ENCODE data around the gene PCP2.

The PCP2 gene

DNA sequence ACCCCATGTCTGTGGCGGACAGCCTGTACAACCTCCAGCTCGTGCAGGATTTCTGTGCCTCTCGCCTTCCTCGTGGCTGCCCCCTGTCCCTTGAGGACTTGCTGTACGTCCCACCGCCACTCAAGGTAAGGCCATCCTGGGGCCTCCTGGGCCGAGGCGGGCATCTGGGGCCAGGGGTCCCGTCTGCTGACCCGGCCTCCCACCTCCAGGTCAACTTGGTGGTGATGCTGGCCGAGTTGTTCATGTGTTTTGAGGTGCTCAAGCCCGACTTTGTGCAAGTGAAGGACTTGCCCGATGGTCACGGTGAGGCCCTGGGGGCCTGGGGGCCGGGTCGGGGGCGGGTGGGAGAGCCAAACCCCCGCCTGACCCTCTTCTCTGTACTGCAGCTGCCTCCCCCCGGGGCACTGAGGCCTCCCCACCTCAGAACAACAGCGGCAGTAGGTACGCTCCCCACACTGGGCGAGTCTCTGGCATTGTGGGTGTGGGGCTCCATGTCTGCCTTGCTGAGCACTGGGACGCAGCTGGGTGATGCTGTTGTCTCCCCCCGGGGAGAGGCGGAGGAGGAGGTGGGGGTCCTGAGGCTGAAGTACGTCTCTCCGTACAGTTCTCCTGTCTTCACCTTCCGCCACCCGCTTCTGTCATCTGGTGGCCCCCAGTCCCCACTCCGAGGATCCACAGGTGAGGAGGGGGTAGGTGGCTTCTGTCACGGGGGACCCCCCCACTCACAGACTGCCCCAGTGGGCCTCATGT lies 22.9 kb downstream of the PCP2 start:
- no peak for DNase-seq (ENCODE audit: low read depth)
- no peak overlapping the region for H3K4me3 ChIP-seq (ENCODE audit: low read depth, low read length)
- TF ChIP-seq, protein P1, sequence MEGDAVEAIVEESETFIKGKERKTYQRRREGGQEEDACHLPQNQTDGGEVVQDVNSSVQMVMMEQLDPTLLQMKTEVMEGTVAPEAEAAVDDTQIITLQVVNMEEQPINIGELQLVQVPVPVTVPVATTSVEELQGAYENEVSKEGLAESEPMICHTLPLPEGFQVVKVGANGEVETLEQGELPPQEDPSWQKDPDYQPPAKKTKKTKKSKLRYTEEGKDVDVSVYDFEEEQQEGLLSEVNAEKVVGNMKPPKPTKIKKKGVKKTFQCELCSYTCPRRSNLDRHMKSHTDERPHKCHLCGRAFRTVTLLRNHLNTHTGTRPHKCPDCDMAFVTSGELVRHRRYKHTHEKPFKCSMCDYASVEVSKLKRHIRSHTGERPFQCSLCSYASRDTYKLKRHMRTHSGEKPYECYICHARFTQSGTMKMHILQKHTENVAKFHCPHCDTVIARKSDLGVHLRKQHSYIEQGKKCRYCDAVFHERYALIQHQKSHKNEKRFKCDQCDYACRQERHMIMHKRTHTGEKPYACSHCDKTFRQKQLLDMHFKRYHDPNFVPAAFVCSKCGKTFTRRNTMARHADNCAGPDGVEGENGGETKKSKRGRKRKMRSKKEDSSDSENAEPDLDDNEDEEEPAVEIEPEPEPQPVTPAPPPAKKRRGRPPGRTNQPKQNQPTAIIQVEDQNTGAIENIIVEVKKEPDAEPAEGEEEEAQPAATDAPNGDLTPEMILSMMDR (IDR thresholded peaks at IDR 0.05; ENCODE audit: control insufficient read depth, extremely low read depth, insufficient read depth), result no peak

DNA sequence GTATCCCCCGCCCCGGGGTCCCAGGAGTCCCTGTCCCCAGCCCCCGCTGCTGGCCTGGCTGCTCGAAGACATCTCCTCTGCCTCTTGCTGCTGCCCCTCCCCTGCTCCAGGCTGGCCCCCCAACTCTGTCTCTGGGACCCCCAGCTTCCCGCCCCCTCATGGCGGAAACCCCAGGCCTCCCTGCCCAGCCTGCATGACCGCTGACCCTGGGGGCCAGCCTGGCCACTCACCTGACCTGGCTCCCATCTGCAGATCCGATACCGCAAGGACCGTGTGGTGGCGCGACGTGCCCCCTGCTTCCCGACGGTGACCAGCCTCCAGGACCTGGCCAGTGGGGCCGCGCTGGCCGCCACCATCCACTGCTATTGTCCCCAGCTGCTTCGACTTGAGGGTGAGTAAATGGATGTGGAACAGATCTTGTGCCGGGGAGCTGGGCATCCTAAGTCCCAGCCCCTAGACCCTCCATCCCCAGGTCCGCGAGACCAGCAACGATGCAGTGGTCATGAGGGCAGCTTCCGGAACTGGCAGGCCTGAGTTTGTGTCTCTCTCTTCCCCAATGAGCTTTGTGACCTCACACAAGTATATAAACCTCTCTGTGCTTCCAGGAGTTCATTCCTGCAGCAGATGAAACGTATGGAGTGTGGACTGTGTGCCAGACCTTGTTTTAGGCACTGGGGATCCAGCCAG lies 25.5 kb downstream of the PCP2 start:
- DNase-seq (ENCODE audit: low read depth), result no peak
- TF ChIP-seq, protein P1 (IDR thresholded peaks at IDR 0.05; ENCODE audit: control insufficient read depth, extremely low read depth, insufficient read depth), result no peak
- H3K4me3 ChIP-seq (ENCODE audit: low read depth, low read length), result no peak overlapping the region

- TF ChIP-seq, protein P1 (IDR thresholded peaks at IDR 0.05; ENCODE audit: control insufficient read depth, extremely low read depth, insufficient read depth), result no peak
- DNase-seq (ENCODE audit: low read depth), result no peak
- no peak overlapping the region for H3K4me3 ChIP-seq (ENCODE audit: low read depth, low read length)
Observed at GRCh38 chr19:7607212-7607873, 26.2 kb downstream of the PCP2 start.

DNA sequence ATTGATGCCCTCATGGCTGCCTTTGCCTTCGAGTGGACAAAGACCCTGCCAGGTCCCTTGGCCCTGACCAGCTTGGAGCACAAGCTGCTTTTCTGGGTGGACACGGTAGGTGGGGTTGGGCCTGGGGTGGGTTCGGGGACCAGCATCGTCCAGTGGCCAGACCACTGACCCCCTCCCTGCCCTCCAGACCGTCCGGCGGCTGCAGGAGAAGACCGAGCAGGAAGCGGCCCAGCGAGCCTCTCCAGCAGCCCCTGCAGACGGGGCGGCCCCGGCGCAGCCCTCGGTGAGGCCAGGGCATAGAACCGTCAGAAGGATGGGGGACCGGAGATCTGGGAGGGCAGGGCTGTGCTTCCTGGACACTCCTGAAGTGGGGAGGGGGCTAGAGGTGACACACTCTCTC lies 27.2 kb downstream of the PCP2 start:
- H3K4me3 ChIP-seq (ENCODE audit: low read depth, low read length), result no peak overlapping the region
- DNase-seq (ENCODE audit: low read depth), result no peak
- TF ChIP-seq, protein P1 (IDR thresholded peaks at IDR 0.05; ENCODE audit: control insufficient read depth, extremely low read depth, insufficient read depth), result no peak

DNA sequence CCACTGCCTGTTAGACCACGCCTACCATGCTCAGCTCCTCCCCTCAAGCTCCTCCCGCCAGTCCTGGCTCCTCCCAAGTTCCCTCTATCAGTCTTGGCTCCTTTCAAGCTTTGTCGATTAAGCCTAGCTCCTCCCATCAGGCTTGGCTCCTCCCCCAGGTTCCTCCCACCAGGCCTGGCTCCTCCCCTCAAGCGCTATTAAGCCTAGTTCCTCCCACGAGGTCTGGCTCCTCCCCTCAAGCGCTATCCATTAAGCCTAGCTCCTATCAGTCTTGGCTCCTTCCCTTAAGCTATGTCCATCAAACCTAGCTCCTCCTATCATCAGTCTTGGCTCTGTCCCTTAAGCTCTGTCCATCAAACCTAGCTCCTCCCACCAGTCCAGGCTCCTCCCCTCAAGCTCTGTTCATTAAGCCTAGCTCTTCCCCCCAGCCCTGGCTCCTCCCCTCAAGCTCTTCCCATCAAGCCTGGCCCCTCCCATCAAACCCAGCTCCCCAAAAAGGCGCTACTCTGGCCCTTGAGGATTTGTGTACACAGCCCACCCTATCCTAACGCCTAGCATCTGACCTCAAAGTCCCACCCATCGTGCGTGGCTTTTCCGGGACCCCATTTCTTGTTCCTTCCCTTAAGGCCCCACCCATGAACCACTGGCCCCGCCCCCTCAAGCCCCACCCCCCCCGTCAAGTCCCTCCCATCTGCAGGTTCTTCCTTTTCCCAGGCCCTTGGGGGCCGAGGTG lies 27.9 kb downstream of the PCP2 start:
- H3K4me3 ChIP-seq (ENCODE audit: low read depth, low read length), result no peak overlapping the region
- TF ChIP-seq, protein P1 (IDR thresholded peaks at IDR 0.05; ENCODE audit: control insufficient read depth, extremely low read depth, insufficient read depth), result no peak
- no peak for DNase-seq (ENCODE audit: low read depth)

- H3K4me3 ChIP-seq (ENCODE audit: low read depth, low read length), result no peak overlapping the region
- TF ChIP-seq, protein P1 (IDR thresholded peaks at IDR 0.05; ENCODE audit: control insufficient read depth, extremely low read depth, insufficient read depth), result no peak
- no peak for DNase-seq (ENCODE audit: low read depth)
Observed at GRCh38 chr19:7603919-7604318, 29.6 kb downstream of the PCP2 start.

All from LNCaP clone FGC (cell line).